Measurements from ENCODE around the gene LAMA5.

GRCh38 chr20:62367633-62368391 is 700 bp upstream of the LAMA5 start:
- TF ChIP-seq, protein P1, sequence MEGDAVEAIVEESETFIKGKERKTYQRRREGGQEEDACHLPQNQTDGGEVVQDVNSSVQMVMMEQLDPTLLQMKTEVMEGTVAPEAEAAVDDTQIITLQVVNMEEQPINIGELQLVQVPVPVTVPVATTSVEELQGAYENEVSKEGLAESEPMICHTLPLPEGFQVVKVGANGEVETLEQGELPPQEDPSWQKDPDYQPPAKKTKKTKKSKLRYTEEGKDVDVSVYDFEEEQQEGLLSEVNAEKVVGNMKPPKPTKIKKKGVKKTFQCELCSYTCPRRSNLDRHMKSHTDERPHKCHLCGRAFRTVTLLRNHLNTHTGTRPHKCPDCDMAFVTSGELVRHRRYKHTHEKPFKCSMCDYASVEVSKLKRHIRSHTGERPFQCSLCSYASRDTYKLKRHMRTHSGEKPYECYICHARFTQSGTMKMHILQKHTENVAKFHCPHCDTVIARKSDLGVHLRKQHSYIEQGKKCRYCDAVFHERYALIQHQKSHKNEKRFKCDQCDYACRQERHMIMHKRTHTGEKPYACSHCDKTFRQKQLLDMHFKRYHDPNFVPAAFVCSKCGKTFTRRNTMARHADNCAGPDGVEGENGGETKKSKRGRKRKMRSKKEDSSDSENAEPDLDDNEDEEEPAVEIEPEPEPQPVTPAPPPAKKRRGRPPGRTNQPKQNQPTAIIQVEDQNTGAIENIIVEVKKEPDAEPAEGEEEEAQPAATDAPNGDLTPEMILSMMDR (IDR thresholded peaks at IDR 0.05): no peak
- no peak for TF ChIP-seq POLR2AphosphoS5 (IDR thresholded peaks at IDR 0.05; ENCODE audit: insufficient read depth in 1 of 2, low read depth in 1 of 2)

All from vagina (tissue), 2 donors.